Rectal smooth muscle tissue (tissue), 1 donor: ENCODE data around the gene CGRRF1.

Source experiments
- H3K27ac ChIP-seq: one replicate; pipeline ENCODE4 v1.7.0; 2013; ENCODE audit warnings: low read depth, low read length, inconsistent platforms
- H3K27me3 ChIP-seq: one replicate; pipeline ENCODE4 v1.7.0; 2013; ENCODE audit warnings: low read length; ENCODE audit not compliant: control insufficient read depth, insufficient read depth
- H3K36me3 ChIP-seq: one replicate; pipeline ENCODE4 v1.7.0; 2013; ENCODE audit warnings: low read length; ENCODE audit not compliant: control insufficient read depth, insufficient read depth
- H3K4me1 ChIP-seq: one replicate; pipeline ENCODE4 v1.7.0; 2013; ENCODE audit warnings: low read length; ENCODE audit not compliant: control insufficient read depth, insufficient read depth
- H3K4me3 ChIP-seq: one replicate; pipeline ENCODE4 v1.7.0; 2013; ENCODE audit warnings: low read length
- H3K9ac ChIP-seq: one replicate; pipeline ENCODE4 v1.7.0; 2013; ENCODE audit warnings: low read length

The CGRRF1 gene

GRCh38 chr14:54572316-54572715 is 62.6 kb downstream of the CGRRF1 start:
- Histone ChIP-seq H3K9ac (no peak overlapping the region), H3K27me3 (no peaks in the 10 kb centered on the region), H3K4me1 (peaks cover 51% of the 10 kb centered on the region), H3K27ac (no peak overlapping the region), H3K36me3 (peaks cover 4% of the 10 kb centered on the region), H3K4me3 (no peak overlapping the region)

- Histone ChIP-seq H3K27me3 (no peaks in the 10 kb centered on the region), H3K4me3 (no peak overlapping the region), H3K9ac (no peak overlapping the region), H3K4me1 (peaks cover 56% of the 10 kb centered on the region), H3K36me3 (peaks cover 4% of the 10 kb centered on the region), H3K27ac (peak overlapping the region; percentile 21)
These were observed 64.8 kb downstream of the CGRRF1 start for GRCh38 chr14:54574528-54574927.

- H3K27ac ChIP-seq = peak overlapping the region; percentile 51
- H3K36me3 ChIP-seq = peaks cover 4% of the 10 kb centered on the region
- H3K9ac ChIP-seq = no peak overlapping the region
- no peaks in the 10 kb centered on the region for H3K27me3 ChIP-seq
- no peak overlapping the region for H3K4me3 ChIP-seq
- H3K4me1 ChIP-seq = peaks cover 55% of the 10 kb centered on the region
These were observed 67.8 kb downstream of the CGRRF1 start for GRCh38 chr14:54577494-54577893.

- Histone ChIP-seq H3K4me1 (peaks cover 55% of the 10 kb centered on the region), H3K4me3 (no peak overlapping the region), H3K9ac (no peak overlapping the region), H3K27me3 (no peaks in the 10 kb centered on the region), H3K36me3 (peaks cover 3% of the 10 kb centered on the region), H3K27ac (no peak overlapping the region)
These were observed 68.3 kb downstream of the CGRRF1 start for GRCh38 chr14:54577977-54578376.

GRCh38 chr14:54579621-54580020 is 69.9 kb downstream of the CGRRF1 start:
- H3K27me3 ChIP-seq = no peaks in the 10 kb centered on the region
- H3K4me1 ChIP-seq = peaks cover 45% of the 10 kb centered on the region
- peak overlapping the region; percentile 55 for H3K27ac ChIP-seq
- no peak overlapping the region for H3K4me3 ChIP-seq
- H3K9ac ChIP-seq = no peak overlapping the region
- no peaks in the 10 kb centered on the region for H3K36me3 ChIP-seq

GRCh38 chr14:54580933-54581332 is 71.2 kb downstream of the CGRRF1 start:
- Histone ChIP-seq H3K4me3 (no peak overlapping the region), H3K27ac (no peak overlapping the region), H3K9ac (no peak overlapping the region), H3K27me3 (no peaks in the 10 kb centered on the region), H3K36me3 (no peaks in the 10 kb centered on the region), H3K4me1 (peaks cover 32% of the 10 kb centered on the region)

- Histone ChIP-seq H3K27me3 (no peaks in the 10 kb centered on the region), H3K9ac (no peak overlapping the region), H3K27ac (no peak overlapping the region), H3K4me1 (peaks cover 18% of the 10 kb centered on the region), H3K4me3 (no peak overlapping the region), H3K36me3 (no peaks in the 10 kb centered on the region)
These were observed 72.6 kb downstream of the CGRRF1 start for GRCh38 chr14:54582334-54582733.

- Histone ChIP-seq H3K27ac (no peak overlapping the region), H3K36me3 (no peaks in the 10 kb centered on the region), H3K4me1 (peaks cover 10% of the 10 kb centered on the region), H3K9ac (no peak overlapping the region), H3K27me3 (no peaks in the 10 kb centered on the region), H3K4me3 (no peak overlapping the region)
These were observed 74.4 kb downstream of the CGRRF1 start for GRCh38 chr14:54584097-54584496.

- Histone ChIP-seq H3K4me3 (no peak overlapping the region), H3K27me3 (no peaks in the 10 kb centered on the region), H3K36me3 (no peaks in the 10 kb centered on the region), H3K27ac (no peak overlapping the region), H3K9ac (no peak overlapping the region), H3K4me1 (peaks cover 1% of the 10 kb centered on the region)
These were observed 75.5 kb downstream of the CGRRF1 start for GRCh38 chr14:54585214-54585613.
